Vagina (tissue), 2 donors: Measurements from ENCODE around the gene NXPH2. TPM values are rescaled to one million over a fixed set of nuclear protein-coding genes. Genes with fewer than 3 reads are reported as not detected.
"Not testable (repeated sequence)": the region's sequence is repeated elsewhere in the genome, so short reads cannot be mapped to it uniquely, and the experiment has no call there.

Experiments used
- DNase-seq, 2 donors: peaks; one replicate each; pipeline ENCODE4 v3.0.0-alpha.2; 2017; ENCODE audit errors: extremely low spot score in 2 of 2
- H3K27ac ChIP-seq: fragments of 200-600 bp; sonication (generic); one replicate; pipeline ENCODE4 v1.5.1; 2019
- H3K27me3 ChIP-seq: fragments of 200-600 bp; sonication (generic); one replicate; pipeline ENCODE4 v1.5.1; 2019
- H3K36me3 ChIP-seq, 2 donors: fragments of 200-600 bp; sonication (generic); one replicate each; pipeline ENCODE4 v1.5.1; 2017 to 2019
- H3K4me1 ChIP-seq: fragments of 200-600 bp; sonication (generic); one replicate; pipeline ENCODE4 v1.5.1; 2019
- H3K4me3 ChIP-seq, 2 donors: fragments of 200-600 bp; sonication (generic); 1 replicate in 1 of 2; 2 replicates in 1 of 2; pipeline ENCODE4 v1.5.1; 2016 to 2019
- H3K9me3 ChIP-seq: fragments of 200-600 bp; sonication (generic); one replicate; pipeline ENCODE4 v1.5.1; 2019
- CTCF ChIP-seq, 3 experiments: fragments of 450-650 bp in 2 of 3; fragments of 200-600 bp in 1 of 3; sonication (generic) in 1 of 3; IDR thresholded peaks; one replicate each; pipeline ENCODE4 v1.5.1; 2017 to 2019; ENCODE audit warnings: antibody characterized with exemption in 3 of 3, mild to moderate bottlenecking in 2 of 3, moderate library complexity in 2 of 3
- POLR2A ChIP-seq, 2 donors: fragments of 450-650 bp; IDR thresholded peaks; one replicate each; pipeline ENCODE4 v1.6.1; 2017; ENCODE audit warnings: antibody characterized with exemption in 2 of 2, mild to moderate bottlenecking in 2 of 2, moderate library complexity in 2 of 2
- POLR2AphosphoS5 ChIP-seq, 2 donors: sonication (generic); formaldehyde crosslinking; IDR thresholded peaks; one replicate each; pipeline ENCODE4 v1.9.0; 2017; ENCODE audit warnings: antibody characterized with exemption in 2 of 2, mild to moderate bottlenecking in 2 of 2, low read depth in 1 of 2; ENCODE audit not compliant: insufficient read depth in 1 of 2
- intact Hi-C: fragments of 100-400 bp; cut with DNase I; formaldehyde crosslinking; loops from one replicate; pipeline ENCODE4 v1.15.1; 2023
- total RNA-seq: library from RNA; depleted of rRNA; stranded (reverse); fragments of >200 nt; gene quantifications from one replicate; pipeline ENCODE4 v1.2.3, GENCODE V29; 2016

NXPH2 gene
- total RNA-seq, 1 donor from 2014 or later, result not detected

GRCh38 chr2:138654146-138654545 lies 126.0 kb downstream of the NXPH2 start:
- no peak overlapping the region for H3K27ac ChIP-seq
- TF ChIP-seq POLR2AphosphoS5 (IDR thresholded peaks at IDR 0.05; ENCODE audit: insufficient read depth in 1 of 2, low read depth in 1 of 2) (no peak), POLR2A (IDR thresholded peaks at IDR 0.05) (no peak), CTCF (IDR thresholded peaks at IDR 0.05) (no peak)
- H3K9me3 ChIP-seq, result no peaks in the 10 kb centered on the region
- no peaks in the 10 kb centered on the region for H3K4me1 ChIP-seq
- H3K4me3 ChIP-seq, result no peak overlapping the region
- DNase-seq, result no peak
- no peaks in the 10 kb centered on the region for H3K36me3 ChIP-seq
- intact Hi-C loops, result no loop called here
- H3K27me3 ChIP-seq, result no peaks in the 10 kb centered on the region

- intact Hi-C loops, result no loop called here
- no peaks in the 10 kb centered on the region for H3K4me1 ChIP-seq
- no peaks in the 10 kb centered on the region for H3K27me3 ChIP-seq
- H3K27ac ChIP-seq, result no peak overlapping the region
- H3K9me3 ChIP-seq, result no peaks in the 10 kb centered on the region
- H3K36me3 ChIP-seq, result no peaks in the 10 kb centered on the region
- TF ChIP-seq CTCF (IDR thresholded peaks at IDR 0.05) (no peak), POLR2AphosphoS5 (IDR thresholded peaks at IDR 0.05; ENCODE audit: insufficient read depth in 1 of 2, low read depth in 1 of 2) (no peak), POLR2A (IDR thresholded peaks at IDR 0.05) (no peak)
- no peak overlapping the region for H3K4me3 ChIP-seq
- no peak for DNase-seq
Observed at GRCh38 chr2:138652378-138652777, 127.8 kb downstream of the NXPH2 start.

GRCh38 chr2:138649571-138649970 lies 130.6 kb downstream of the NXPH2 start:
- Histone ChIP-seq H3K36me3 (no peaks in the 10 kb centered on the region), H3K4me1 (no peaks in the 10 kb centered on the region), H3K9me3 (no peaks in the 10 kb centered on the region), H3K27me3 (no peaks in the 10 kb centered on the region), H3K27ac (no peak overlapping the region), H3K4me3 (no peak overlapping the region)
- intact Hi-C loops, result no loop called here
- no peak for DNase-seq
- TF ChIP-seq POLR2AphosphoS5 (IDR thresholded peaks at IDR 0.05; ENCODE audit: insufficient read depth in 1 of 2, low read depth in 1 of 2), result no peak
- no peak for TF ChIP-seq POLR2A (IDR thresholded peaks at IDR 0.05)
- TF ChIP-seq CTCF (IDR thresholded peaks at IDR 0.05), result no peak

- no peak overlapping the region for H3K27ac ChIP-seq
- intact Hi-C loops, result no loop called here
- no peak for DNase-seq
- no peaks in the 10 kb centered on the region for H3K4me1 ChIP-seq
- no peaks in the 10 kb centered on the region for H3K9me3 ChIP-seq
- H3K4me3 ChIP-seq, result no peak overlapping the region
- TF ChIP-seq POLR2AphosphoS5 (IDR thresholded peaks at IDR 0.05; ENCODE audit: insufficient read depth in 1 of 2, low read depth in 1 of 2) (no peak), POLR2A (IDR thresholded peaks at IDR 0.05) (no peak), CTCF (IDR thresholded peaks at IDR 0.05) (no peak)
- no peaks in the 10 kb centered on the region for H3K36me3 ChIP-seq
- H3K27me3 ChIP-seq, result no peaks in the 10 kb centered on the region
Observed at GRCh38 chr2:138648606-138649005, 131.6 kb downstream of the NXPH2 start.

- not testable (repeated sequence) for DNase-seq, H3K4me1 ChIP-seq, H3K9me3 ChIP-seq
Observed at GRCh38 chr2:138644776-138645175, 135.4 kb downstream of the NXPH2 start.

More at GRCh38 chr2:138644776-138645175, 135.4 kb downstream of the NXPH2 start:
- intact Hi-C loops, H3K4me3 ChIP-seq, H3K27ac ChIP-seq, H3K27me3 ChIP-seq, H3K36me3 ChIP-seq: not testable (repeated sequence)
